ENCODE measurements around the gene XRCC5.

GRCh38 chr2:216126943-216127342 lies 17.8 kb downstream of the XRCC5 start:
- TF ChIP-seq POLR2A (IDR thresholded peaks at IDR 0.05) = no peak
- TF ChIP-seq POLR2AphosphoS5 (IDR thresholded peaks at IDR 0.05) = no peak
